ENCODE results near the gene PHC2. TPM values are rescaled to one million over a fixed set of nuclear protein-coding genes. Genes with fewer than 3 reads are reported as not detected.
A peak's percentile ranks its signal among the peaks of the same experiment; 100 is the strongest.

Gene PHC2
- total RNA-seq, 1 donor from 2014 or later = 48.0 TPM

- no peak for ATAC-seq
- DNase-seq (ENCODE audit: low spot score) = peak; percentile 41
Observed at GRCh38 chr1:33335020-33335419, 95.9 kb downstream of the PHC2 start.

GRCh38 chr1:33334081-33334552 is 96.8 kb downstream of the PHC2 start:
- DNase-seq (ENCODE audit: low spot score) = peak; percentile 73
- ATAC-seq = peak; percentile 66

GRCh38 chr1:33332881-33333280 is 98.0 kb downstream of the PHC2 start:
- peak; percentile 4 for ATAC-seq

GRCh38 chr1:33332357-33332789 is 98.5 kb downstream of the PHC2 start:
- no peak for DNase-seq (ENCODE audit: low spot score)
- peak; percentile 2 for ATAC-seq

More at GRCh38 chr1:33332881-33333280, 98.0 kb downstream of the PHC2 start:
- no peak for DNase-seq (ENCODE audit: low spot score)

- DNase-seq (ENCODE audit: low spot score) (no peak), ATAC-seq (no peak)
Observed at GRCh38 chr1:33331444-33332356, 99.2 kb downstream of the PHC2 start.

GRCh38 chr1:33330906-33331305 is 100.0 kb downstream of the PHC2 start:
- DNase-seq (ENCODE audit: low spot score) = no peak
- no peak for ATAC-seq

- no peak for DNase-seq (ENCODE audit: low spot score)
Observed at GRCh38 chr1:33330361-33330890, 100.5 kb downstream of the PHC2 start.

GRCh38 chr1:33329600-33330305 is 101.1 kb downstream of the PHC2 start:
- ATAC-seq (no peak), DNase-seq (ENCODE audit: low spot score) (no peak)

More at GRCh38 chr1:33330361-33330890, 100.5 kb downstream of the PHC2 start:
- ATAC-seq = no peak

GRCh38 chr1:33328817-33329216 is 102.1 kb downstream of the PHC2 start:
- no peak for DNase-seq (ENCODE audit: low spot score)
- no peak for ATAC-seq

- DNase-seq (ENCODE audit: low spot score) (peak; percentile 77), ATAC-seq (peak; percentile 69)
Observed at GRCh38 chr1:33327587-33328325, 103.1 kb downstream of the PHC2 start.

- ATAC-seq = no peak
- DNase-seq (ENCODE audit: low spot score) = no peak
Observed at GRCh38 chr1:33326785-33327184, 104.1 kb downstream of the PHC2 start.

- no peak for DNase-seq (ENCODE audit: low spot score)
- no peak for ATAC-seq
Observed at GRCh38 chr1:33324677-33325575, 106.0 kb downstream of the PHC2 start.

GRCh38 chr1:33323663-33324477 is 107.0 kb downstream of the PHC2 start:
- DNase-seq (ENCODE audit: low spot score) (no peak), ATAC-seq (no peak)

- ATAC-seq (no peak), DNase-seq (ENCODE audit: low spot score) (no peak)
Observed at GRCh38 chr1:33322870-33323585, 107.9 kb downstream of the PHC2 start.

GRCh38 chr1:33322109-33322508 is 108.8 kb downstream of the PHC2 start:
- ATAC-seq (no peak), DNase-seq (ENCODE audit: low spot score) (no peak)

- peak; percentile 30 for ATAC-seq
- no peak for DNase-seq (ENCODE audit: low spot score)
Observed at GRCh38 chr1:33321178-33321577, 109.7 kb downstream of the PHC2 start.

GRCh38 chr1:33320619-33321165 is 110.2 kb downstream of the PHC2 start, which contains the start of gene A3GALT2:
TSS of gene A3GALT2 (minus strand) at chr1:33321098. CDS start at chr1:33321098, 0 bp downstream.
- DNase-seq (ENCODE audit: low spot score) = no peak
- peak; percentile 18 for ATAC-seq
